HepG2 (cell line): ENCODE measurements around the gene PRKCE. TPM values are rescaled to one million over a fixed set of nuclear protein-coding genes. Genes with fewer than 3 reads are reported as not detected.

Experiments
- CREBL2 ChIP-seq: sonication (generic); formaldehyde crosslinking; IDR thresholded peaks from 2 replicates; pipeline ENCODE4 v1.8.1; 2023; ENCODE audit warnings: missing genetic modification reagents, mild to moderate bottlenecking, borderline replicate concordance
- ETV6 ChIP-seq: sonication (generic); formaldehyde crosslinking; conservative IDR thresholded peaks from 2 replicates; pipeline ENCODE4 v1.4.0; 2020; ENCODE audit warnings: missing genetic modification reagents
- KIAA2018 ChIP-seq: sonication (generic); formaldehyde crosslinking; IDR thresholded peaks from 2 replicates; pipeline ENCODE4 v1.5.0; 2020; ENCODE audit warnings: mild to moderate bottlenecking, missing genetic modification reagents, borderline replicate concordance
- RBM39 ChIP-seq: fragments of 200-400 bp; formaldehyde crosslinking; IDR thresholded peaks from one replicate; pipeline ENCODE4 v1.6.1; 2018; ENCODE audit warnings: antibody characterized with exemption, mild to moderate bottlenecking, low read depth, low read length; ENCODE audit not compliant: poor library complexity, severe bottlenecking
- REXO4 ChIP-seq: sonication (generic); formaldehyde crosslinking; IDR thresholded peaks from 2 replicates; pipeline ENCODE4 v1.8.0; 2022; ENCODE audit warnings: missing genetic modification reagents, mild to moderate bottlenecking, borderline replicate concordance
- RNF2 ChIP-seq: fragments of 450-650 bp; conservative IDR thresholded peaks from 2 replicates; pipeline ENCODE4 v1.6.1; 2016; ENCODE audit warnings: low read depth
- ZNF580 ChIP-seq: IDR thresholded peaks from 2 replicates; pipeline ENCODE4 v1.6.1; 2016; ENCODE audit warnings: low read depth, borderline replicate concordance
- ZSCAN21 ChIP-seq: sonication (generic); formaldehyde crosslinking; IDR thresholded peaks from 2 replicates; pipeline ENCODE4 v1.8.0; 2022; ENCODE audit warnings: mild to moderate bottlenecking, missing genetic modification reagents, moderate library complexity, borderline replicate concordance
- polyA plus RNA-seq, 8 experiments: library from polyadenylated mRNA; depleted of rRNA in 3 of 8; stranded (reverse) in 7 of 8; unstranded in 1 of 8; fragments of >200 nt; fragmentation: Illumina TruSeq in 4 of 8; extraction: Trizol in 4 of 8; gene quantifications; 2 replicates each; pipeline versions ENCODE4 v1.2.1 to v1.2.3, GENCODE V29; 2011 to 2016; ENCODE audit warnings: low read depth in 4 of 8, missing spikeins in 1 of 8, mixed read lengths in 1 of 8; ENCODE audit not compliant: insufficient read depth in 1 of 8
- total RNA-seq, 5 experiments: library from RNA; depleted of rRNA; stranded (reverse); fragments of >200 nt; fragmentation: Illumina TruSeq; extraction: Trizol; gene quantifications; 2 replicates each; pipeline ENCODE4 v1.2.3, GENCODE V29; 2016; ENCODE audit warnings: low read depth in 1 of 5

The PRKCE gene
- total and polyA plus RNA-seq, 2 of the 13 experiments (the other 11 are each of a cell fraction or from before 2014, with no cell fraction given): 1.0 to 3.9 TPM

GRCh38 chr2:45992021-45992740 lies 340.7 kb downstream of the PRKCE start (continued):
- no peak for TF ChIP-seq KIAA2018 (CRISPR knock-in tag)
- TF ChIP-seq ZNF580: peak; percentile 87; the same call in 1 of the 2 replicates
- peak; percentile 75 for TF ChIP-seq ZSCAN21
- TF ChIP-seq REXO4 (CRISPR knock-in tag): no peak
- TF ChIP-seq CREBL2 (CRISPR knock-in tag): no peak
- peak; percentile 71; the same call in 1 of the 2 replicates for TF ChIP-seq ETV6 (CRISPR knock-in tag)
- peak; percentile 92 for TF ChIP-seq RNF2
- no peak for TF ChIP-seq RBM39
